HG02588 (cell line): Measurements from ENCODE around the gene AK5.
"Not testable (repeated sequence)": the region's sequence is repeated elsewhere in the genome, so short reads cannot be mapped to it uniquely, and the experiment has no call there.

Experiments used
- ATAC-seq: cut with Tn5 transposase; IDR thresholded peaks from one replicate; pipeline ENCODE4 v1.9.1; 2021; ENCODE audit warnings: mild to moderate bottlenecking, moderate library complexity; ENCODE audit not compliant: unreplicated experiment

The AK5 gene

DNA sequence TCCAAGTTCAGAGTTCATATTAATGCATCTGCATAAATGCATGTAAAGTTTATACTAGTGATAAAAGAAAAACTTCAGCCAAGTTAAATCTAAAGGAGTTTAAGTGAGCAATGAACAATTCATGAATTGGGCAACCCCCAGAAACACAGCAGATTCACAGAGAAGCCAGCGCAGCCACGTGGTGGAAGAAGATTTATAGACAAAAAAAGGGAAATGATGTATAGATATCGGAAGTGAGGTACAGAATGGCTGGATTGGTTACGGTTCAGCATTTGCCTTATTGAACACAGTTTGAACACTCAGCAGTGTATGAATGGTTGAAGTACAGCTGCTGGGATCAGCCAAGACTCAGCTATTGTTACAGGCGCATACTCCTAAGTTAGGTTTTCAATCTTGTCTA lies 5.7 kb downstream of the AK5 start:
- ATAC-seq = no peak

DNA sequence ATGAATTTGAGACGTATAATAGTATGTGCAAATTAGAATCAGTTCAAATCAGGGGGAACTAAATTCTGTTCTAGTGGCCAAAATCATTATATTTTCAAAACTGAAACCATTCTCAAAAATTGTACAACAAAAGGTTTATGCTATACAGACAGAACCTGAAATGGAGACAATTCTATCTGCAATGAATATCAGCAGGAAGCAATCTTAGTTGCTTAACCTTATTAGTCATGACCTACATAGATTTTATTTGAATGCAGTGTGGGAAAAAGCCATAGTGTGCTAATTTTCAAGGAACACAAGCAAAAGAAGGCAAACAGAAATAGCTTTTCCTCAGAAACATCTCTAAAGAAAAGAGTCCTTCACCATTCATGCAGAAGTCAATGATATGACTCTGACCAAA lies 6.5 kb downstream of the AK5 start:
- ATAC-seq = no peak

DNA sequence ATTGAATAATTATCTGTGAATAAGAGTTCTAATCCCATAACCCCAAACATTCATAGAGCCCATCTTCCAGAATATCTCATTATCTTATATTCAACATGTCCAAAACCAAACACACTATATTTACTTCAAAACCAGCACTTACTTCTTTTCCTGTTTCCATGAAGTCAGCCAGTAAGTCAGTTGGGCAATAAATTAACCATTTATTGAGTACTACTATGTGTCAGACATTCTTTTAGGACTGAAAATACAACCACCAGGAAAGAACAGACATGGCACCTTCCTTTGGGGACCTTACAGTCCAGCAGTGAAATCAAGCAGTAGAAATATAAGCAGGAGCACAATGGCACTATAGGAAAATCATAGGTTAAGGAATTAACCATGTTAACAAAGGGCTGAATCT lies 8.8 kb downstream of the AK5 start:
- no peak for ATAC-seq

DNA sequence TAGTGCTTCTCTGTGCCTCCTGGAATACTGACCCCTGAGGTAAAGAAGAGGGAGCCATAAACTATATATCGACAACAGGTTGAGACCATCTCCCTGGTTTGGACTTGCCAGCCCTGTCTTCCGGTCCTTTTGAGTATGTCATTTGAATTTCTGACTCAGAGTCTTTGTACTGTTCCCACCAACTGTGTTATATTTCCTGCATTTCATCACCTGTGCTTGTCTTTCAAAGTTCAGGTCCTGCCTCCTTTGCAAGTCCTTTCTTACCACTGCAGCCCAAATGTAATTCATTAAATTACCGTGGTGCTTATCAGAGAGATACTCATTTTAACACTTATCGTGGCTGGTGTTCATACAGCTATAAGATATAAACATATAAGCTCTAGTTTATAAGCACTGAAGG lies 10.7 kb downstream of the AK5 start:
- no peak for ATAC-seq

DNA sequence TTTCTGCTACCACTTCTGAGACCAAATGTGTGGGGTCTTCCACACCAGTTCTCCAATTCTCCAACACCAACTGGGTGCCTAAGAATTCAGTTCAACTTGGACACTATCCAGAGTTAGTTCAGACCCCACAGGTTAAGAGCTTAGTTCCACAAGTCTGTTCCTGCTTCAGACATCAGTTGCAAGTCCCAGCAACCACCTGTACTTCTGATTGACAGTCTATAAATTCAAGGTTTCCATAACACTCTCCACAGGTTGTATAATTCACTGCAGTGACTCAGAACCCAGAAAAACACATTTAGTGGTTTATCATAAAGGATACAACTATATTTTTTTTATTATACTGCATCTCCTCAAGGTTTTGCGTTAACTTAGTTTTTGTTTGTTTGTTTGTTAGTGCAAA lies 18.7 kb downstream of the AK5 start:
- ATAC-seq = no peak

DNA sequence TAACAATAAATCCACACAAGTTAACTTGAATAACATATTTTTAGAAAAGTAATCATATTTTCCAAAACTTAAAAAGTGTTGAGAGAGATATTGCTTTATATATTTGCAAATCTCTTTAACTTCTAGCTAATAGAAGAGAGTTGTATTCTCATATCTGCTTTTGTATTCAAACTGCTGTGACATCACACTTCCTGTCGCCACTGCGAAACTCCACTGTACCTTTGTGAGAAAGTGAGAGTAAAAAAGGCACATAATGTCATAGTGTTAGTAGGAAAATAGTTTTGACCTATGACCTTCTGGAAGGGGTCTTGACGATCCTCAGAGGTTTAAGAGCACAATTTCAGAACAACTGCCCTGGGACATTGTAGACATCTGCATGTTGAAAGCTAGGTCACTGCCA lies 21.6 kb downstream of the AK5 start:
- ATAC-seq = no peak

DNA sequence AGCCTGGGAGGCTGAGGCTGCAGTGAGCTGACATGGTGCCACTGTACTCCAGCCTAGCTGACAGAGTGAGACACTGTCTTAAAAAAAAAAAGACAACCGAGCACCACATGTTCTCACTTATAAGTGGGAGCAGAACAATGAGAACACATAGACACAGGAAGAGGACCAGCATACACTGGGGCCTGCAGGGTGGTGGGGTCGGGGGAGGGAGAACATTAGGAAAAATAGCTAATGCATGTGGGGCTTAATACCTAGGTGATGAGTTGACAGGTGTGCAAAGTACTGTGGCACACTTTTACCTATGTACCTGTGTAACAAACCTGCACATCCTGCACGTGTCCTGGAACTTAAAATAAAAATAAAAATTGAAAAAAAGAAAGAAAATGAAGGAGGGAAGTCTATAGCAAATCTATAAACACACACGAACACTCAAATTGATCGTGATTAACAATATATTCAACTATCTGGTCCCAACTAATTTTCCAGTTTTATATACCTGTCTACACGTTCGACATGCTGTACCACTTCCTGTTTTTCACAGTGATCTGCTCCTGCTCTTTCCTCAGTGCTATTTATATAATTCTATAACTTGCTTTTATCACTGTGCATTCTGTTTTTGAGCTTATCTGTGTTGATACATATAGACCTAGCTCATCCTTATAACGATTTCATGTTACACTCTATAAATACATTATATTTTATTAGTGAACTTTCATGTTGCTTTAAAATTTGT lies 27.2 kb downstream of the AK5 start:
- no peak for ATAC-seq

DNA sequence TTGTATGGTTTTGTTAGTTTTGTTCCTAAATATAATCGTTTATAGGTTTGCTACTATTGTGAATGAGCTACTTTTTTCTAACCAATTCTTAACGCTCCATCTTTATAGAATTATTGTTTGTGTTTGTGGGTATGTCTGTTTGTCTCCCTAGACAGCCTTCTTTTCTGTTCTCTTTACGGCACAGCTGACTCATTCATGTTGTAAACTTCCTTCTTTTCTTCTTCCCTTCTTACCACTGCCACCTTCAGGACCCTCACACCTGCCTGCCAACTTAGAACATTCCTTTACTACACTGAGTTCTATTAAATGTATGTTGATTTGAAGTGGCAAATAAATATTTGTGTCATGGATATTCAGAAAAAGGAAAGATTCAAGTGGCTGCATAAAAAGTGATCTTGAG lies 29.1 kb downstream of the AK5 start:
- no peak for ATAC-seq

DNA sequence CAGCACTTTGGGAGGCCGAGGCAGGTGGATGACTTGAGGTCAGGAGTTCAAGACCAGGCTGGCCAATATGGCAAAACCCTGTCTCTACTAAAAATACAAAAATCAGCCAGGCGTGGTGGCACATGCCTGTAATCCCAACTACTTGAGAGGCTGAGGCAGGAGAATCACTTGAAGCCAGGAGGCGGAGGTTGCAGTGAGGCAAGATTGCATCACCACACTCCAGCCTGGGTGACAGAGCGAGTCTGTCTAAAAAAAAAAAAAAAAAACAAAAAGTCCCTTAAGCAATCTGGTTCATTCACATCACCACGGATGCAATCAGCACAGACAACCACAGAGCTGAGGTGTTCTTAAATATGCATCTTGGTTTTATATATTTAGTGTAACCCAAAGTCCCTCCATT lies 30.5 kb downstream of the AK5 start:
- ATAC-seq = not testable (repeated sequence)

DNA sequence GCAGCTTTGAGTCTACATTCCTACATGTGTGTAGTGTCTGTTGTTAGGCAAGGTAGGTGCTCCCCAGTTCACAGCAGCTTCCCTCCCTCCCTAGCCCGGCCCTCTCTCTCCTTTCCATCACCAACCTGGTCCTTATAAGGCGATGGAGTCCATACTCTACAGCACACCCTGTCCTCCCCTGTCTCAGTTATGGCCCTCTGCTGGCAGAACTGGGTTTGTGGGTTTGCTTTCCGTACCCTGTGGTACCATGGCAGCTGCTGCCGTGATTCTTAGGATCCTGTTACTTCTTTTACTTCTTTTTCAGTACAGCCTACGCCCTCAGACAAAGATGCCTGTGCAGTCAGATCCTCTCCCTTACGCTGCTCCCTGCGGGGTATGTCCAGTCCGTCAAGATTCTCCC lies 31.7 kb downstream of the AK5 start:
- no peak for ATAC-seq

DNA sequence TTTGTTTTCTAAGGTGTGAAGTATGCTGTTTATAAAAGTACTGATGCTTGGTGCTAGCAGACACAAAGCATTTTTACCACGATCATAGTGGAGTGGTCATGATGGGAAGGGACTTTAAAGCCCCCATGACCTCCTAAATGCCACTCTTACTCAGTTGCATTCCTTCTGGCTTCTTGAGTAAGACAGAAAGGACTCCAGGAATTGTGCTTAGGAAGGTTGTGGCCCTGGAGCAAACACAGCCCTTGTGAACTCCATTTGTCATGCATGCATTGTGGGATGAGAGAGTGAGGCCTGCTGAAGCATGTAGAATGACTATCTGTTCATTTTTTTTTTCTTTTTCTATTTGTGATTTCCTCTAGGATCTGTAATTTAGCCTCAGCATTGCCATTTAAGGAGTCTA lies 34.2 kb downstream of the AK5 start:
- no peak for ATAC-seq

DNA sequence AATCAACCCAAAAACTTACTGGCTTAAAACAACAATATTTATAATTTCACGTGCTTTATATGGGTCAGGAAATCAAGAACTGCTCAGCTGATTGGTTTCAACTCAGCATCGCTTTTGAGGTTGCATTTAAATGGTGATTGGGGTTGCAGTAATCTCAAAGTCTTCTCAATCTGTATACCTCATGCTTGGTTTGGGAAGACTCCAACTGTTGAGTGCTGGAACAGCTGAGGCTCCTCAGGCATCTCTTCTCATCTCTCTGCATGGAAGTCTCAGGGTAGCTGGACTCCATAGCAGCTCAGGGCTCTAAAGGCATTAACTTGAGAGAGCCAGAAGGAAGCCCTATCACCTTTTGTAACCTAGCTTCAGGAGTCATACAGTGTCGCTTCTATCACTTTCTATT lies 35.1 kb downstream of the AK5 start:
- ATAC-seq = no peak

DNA sequence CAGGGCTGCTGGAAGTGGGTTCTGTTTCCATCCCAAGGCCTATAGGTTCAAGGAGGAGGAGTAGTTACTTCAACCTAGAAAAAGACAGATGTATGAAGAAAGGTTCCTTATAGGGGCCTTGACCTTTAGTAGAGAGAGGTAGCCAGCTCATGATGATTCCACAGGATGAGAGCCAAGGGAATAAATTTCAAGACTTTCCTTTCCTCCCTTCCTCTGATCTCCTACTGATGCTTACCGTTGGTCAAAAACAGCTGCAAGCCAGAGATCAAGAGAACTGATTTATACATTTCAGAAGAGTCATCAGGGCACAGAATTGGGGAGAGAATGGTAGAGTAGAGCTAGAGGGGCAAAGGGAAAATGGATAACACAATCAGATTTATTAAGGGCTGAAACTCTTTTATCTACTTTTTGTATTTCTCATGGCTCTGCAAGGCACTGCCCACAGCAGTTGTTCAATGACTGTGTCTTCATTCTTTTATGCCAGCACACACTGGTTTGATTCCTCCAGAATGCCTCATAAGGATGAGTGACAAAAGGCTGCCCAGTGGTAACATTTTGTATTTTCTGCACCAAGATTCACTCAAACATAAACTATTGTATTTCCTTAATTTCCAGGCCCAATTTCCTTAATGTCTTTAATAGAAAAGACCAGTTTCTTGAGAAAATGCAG lies 37.4 kb downstream of the AK5 start:
- no peak for ATAC-seq

DNA sequence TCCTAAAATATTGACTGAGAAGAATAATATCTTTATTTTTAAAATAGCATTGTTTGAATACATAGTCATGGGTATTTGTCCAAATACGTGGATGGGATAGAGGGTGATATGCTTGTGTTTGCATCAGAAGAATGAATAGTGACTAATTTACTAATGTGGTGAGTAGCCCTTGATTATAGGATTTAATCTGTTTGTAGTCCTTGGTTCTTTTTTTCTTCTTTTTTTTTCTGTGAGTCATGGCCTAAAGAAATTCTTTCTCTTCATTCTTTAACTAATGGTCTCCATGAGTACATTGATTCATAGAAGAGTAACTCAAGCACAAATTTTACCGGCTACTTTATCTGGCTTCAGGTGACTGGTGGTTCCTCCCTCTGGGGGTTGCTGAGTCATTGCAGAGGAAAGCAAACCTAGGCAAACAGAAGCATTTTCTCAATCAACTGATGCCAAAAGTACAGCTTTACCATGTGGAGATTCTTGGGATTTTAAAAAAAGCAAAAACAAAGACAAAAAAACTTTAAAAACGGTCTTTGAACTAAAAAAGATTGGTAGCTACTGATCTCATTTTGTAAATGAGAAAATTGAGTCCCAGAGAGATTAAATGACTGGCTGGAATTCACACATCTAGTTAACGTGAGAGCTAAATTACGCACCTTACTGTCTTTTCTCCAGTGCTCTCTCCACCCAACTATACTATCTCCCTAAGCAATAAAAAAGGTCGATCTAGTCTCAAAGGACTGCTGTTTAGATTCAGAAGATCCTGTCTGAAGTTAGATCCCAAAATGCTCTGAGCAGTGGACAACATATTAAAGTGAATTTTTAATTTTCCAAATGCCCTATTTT lies 40.5 kb downstream of the AK5 start:
- ATAC-seq = no peak

DNA sequence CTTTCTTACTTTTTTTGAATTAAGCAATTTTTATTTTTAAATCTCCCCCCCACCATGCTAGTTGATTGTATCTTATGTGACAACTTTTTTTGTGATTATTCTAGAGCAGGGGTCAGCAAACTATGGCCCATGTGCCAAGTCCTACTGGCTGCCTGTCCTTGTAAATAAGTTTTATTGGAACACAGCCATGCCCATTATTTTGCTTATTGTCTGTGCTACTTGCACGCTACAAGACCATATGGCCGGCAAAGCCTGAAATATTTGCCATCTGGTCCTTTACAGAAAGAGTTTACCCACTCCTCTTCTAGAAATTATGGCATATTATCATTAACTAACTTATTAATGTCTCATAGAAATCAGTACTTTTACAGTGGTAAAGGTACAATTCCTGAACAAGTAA lies 51.7 kb downstream of the AK5 start:
- no peak for ATAC-seq

DNA sequence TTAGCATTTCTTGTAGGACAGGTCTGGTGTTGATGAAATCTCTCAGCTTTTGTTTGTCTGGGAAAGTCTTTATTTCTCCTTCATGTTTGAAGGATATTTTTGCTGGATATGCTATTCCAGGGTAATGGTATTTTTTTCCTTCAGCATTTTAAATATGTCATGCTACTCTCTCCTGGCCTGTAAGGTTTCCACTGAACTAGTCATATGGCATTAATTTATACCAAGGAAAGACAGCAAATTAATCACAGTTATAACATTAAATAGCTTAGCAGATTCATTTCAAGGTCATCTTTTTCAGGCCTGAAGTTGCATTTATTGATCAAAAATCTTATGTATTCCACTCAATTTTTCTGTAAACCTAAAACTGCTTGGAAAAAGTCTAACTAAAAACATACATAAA lies 54.9 kb downstream of the AK5 start:
- no peak for ATAC-seq

DNA sequence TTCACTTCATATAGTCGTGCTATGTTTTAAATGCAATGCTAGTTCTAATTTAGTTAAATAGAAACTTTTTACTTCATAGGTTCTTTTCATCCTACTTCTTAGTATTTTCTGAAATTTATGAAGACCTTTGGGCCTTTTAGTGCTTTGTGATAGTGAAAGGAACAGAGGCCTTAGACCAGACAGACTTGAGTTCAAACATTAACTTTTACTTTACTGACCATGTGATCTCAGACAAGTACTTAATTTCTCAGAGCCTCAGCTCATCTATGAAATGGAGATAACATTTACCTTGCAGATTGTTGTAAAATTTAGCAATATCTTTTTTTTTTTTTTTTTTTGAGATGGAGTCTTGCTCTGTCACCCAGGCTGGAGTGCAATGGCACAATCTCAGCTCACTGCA lies 57.5 kb downstream of the AK5 start:
- ATAC-seq = no peak

DNA sequence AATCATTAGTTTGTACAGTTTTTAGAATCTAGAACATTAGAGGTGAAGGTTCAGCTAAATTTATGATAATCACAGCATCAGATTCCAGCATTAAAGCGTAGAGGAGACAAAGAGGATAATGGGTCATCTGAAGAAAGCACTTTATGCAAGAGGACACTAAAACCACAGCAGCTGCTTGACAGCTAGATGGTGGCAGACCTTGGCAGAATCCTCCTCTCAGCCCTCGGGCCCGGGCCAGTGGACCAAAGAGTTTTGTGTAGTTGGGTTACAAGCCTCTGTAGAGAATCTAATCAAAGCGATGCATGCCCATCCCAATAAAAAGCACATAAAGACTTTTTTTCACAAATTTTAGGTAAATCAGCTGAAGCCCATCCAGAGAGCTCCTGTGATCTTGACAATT lies 59.4 kb downstream of the AK5 start:
- ATAC-seq = no peak

DNA sequence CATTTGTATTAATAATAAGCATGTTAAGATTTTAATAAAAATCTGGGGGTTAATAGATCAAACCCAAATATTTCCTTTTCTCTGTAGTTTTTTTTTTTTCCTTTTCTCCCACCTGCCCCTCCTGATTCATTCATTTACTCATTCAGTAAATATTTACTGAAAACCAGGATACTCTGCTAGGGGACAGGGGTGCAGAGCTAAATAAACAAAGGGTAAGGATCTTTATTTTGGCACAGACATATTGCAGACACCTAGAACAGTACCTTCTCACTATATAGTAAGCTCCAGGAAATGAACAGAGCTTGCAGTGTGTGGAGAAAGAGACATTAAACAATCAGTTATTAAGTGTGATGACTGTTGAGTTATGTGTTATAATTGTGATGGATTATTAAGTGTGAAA lies 60.9 kb downstream of the AK5 start:
- ATAC-seq = no peak

DNA sequence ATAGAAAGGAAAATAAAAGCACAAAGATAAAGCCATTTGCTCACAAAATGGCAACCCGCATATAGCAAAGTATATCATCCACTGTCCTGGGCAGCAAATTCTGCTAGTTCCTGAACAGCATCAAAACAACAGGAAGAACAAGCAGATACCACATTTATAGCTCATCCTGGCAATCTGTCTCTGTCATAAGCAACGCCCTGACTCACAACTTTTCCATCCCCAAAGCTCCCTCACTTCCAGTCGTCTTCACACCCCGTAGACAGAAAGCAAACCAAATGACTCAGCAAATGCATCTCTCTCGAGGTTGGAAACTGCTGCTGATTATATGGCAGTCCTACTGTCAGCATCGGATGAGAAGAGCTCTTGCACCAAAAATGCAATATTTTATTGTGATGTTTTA lies 65.8 kb downstream of the AK5 start:
- ATAC-seq = no peak

DNA sequence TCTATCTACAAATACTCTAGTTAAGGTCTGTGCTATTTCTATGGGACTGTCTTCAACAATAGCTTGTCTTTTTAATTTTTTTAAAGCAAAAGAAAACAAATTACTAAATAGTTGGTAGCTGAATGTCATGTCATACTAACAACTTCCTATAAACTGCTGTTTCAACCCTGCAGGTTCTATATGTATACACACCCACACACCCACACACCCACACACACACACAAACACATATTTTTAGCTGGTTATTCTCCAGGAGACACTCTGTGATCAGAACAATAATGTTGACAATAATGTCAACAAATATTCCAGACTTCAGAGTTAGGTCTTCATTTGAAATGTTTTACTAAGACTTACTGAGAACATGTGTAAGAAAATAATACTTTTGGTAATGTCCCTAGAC lies 66.7 kb downstream of the AK5 start:
- no peak for ATAC-seq

DNA sequence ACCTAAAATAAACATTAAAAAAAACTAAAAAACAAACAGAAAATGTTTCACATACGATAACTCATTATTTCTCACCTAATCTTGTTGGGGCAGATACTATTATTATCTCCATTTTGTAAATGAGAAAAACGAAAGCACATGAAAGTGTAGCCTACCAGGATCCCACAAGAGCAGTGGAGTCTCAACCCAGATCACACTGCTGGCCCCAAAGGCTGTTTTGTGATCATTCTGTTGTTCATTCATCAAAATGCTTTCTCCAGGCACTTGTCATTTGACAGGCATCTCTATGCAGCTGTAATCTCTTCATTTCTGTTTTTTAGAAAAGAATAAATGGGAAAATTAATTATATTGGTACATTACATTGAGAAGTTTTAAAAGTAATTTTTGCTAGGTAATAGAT lies 67.5 kb downstream of the AK5 start:
- no peak for ATAC-seq
